ENCODE measurements around the gene ZSCAN2.

DNA sequence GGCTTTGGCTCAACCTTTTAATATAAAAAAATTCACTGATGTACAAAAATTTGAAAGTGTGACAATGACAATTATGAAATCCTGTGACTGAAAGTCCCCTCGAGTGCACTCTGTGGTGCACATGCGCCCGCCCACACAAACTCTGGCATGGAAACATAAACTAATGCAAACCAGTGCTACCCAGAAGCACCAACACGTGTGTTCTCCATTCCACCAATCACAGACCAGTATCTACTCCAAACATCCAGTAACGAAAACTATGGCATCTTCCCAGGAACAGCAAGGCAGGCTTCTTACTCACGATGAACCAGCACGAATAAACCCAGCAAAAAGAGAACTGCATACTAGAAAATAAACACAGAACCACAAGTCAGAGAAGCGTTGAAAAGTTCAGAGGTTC, 68.9 kb downstream of the ZSCAN2 start:
- TF ChIP-seq CTCF (conservative IDR thresholded peaks at IDR 0.05) (no peak), ZFX (IDR thresholded peaks at IDR 0.05) (no peak)
